GM12873 (cell line): ENCODE measurements around the gene TMEM108.

ENCODE experiments used
- TF ChIP-seq, protein P1 (sequence below): IDR thresholded peaks from 2 replicates; pipeline ENCODE4 v1.5.1; 2012; ENCODE audit warnings: low read depth, mild to moderate bottlenecking, moderate library complexity, low read length, control low read depth; ENCODE audit not compliant: insufficient read depth; ENCODE audit errors: missing control alignments

The TMEM108 gene

GRCh38 chr3:133119176-133119575 is 81.0 kb downstream of the TMEM108 start:
- TF ChIP-seq, protein P1, sequence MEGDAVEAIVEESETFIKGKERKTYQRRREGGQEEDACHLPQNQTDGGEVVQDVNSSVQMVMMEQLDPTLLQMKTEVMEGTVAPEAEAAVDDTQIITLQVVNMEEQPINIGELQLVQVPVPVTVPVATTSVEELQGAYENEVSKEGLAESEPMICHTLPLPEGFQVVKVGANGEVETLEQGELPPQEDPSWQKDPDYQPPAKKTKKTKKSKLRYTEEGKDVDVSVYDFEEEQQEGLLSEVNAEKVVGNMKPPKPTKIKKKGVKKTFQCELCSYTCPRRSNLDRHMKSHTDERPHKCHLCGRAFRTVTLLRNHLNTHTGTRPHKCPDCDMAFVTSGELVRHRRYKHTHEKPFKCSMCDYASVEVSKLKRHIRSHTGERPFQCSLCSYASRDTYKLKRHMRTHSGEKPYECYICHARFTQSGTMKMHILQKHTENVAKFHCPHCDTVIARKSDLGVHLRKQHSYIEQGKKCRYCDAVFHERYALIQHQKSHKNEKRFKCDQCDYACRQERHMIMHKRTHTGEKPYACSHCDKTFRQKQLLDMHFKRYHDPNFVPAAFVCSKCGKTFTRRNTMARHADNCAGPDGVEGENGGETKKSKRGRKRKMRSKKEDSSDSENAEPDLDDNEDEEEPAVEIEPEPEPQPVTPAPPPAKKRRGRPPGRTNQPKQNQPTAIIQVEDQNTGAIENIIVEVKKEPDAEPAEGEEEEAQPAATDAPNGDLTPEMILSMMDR = no peak

- TF ChIP-seq, protein P1 = no peak
Measured at GRCh38 chr3:133121450-133121849, 83.3 kb downstream of the TMEM108 start.

DNA sequence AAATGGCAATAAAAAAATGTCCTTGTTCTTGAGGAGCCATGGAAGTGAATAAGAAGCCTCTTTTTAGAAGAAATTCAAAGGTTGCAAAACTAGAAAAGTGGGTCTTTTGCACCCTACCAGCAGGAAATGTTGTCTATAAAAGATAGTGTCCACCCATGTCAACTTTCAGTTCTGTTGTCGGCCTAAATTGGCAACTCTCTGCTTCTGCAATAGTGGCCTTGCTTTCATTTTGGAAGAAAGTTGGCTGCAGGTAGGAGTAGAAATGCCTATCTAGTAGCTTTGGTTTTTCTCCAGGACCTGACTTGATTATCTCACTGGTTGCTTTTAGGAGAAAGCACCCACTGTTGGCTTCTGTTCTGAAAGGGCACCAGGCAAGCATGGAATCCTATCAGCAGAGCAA is 85.4 kb downstream of the TMEM108 start:
- TF ChIP-seq, protein P1 = no peak

DNA sequence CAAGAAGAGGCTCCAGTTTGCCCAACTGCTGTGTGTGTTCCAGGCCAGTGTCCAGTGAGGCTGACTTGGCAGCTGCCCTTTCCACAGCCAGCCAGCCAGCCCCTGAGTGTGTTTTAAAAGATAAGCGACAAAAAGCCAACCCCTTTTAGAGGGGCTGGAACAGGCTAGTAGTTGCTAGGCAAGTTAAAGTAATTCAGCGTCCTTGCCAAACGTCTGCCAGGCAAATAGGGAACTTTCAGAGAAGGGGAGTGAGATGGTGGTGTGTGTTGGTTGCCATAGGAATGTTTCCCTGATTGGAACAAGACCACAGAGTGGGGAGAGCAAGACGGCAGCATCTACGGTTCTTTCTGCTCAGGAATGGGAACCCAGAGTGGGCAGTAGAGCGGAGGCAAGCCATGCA is 86.3 kb downstream of the TMEM108 start:
- TF ChIP-seq, protein P1 = no peak

GRCh38 chr3:133125171-133125570 is 87.0 kb downstream of the TMEM108 start:
- TF ChIP-seq, protein P1 = no peak

DNA sequence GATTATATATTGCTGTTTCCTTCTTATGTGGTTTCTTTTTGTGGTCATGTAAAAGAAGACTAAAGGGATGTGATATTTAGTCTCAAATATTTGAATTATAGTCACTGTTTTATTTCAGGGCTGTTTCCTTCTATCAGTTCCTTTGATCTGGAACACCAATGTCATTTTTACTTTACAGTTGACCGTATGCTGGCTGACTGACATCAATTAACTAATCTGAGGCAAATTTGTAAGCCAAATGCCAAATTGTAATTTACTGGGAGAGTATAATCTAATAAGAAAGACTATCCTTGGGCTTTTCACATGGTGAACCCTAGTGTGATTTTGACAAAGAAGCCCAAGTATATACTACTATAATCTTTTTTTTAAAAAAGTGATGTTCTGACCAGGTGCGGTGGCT is 87.6 kb downstream of the TMEM108 start:
- TF ChIP-seq, protein P1 = no peak

DNA sequence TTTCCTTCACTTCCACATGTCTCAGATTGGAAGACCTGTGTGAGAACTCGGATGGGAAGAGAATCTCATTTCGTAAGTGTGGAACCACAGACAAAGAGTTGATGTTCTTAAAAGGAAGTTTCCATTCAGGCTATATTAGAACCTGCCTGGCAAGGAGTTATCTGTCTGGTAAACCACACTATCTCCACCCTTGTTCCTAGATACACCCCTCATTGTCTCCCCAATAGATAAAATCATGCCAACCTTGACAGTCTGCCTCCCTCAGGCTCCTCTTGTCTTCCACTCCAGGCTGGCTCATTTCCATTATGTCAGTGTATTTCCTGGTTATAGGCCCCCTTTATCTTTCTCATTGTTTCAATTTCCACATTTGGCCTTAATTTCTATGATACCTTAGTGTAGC is 89.2 kb downstream of the TMEM108 start:
- TF ChIP-seq, protein P1 = no peak
